ENCODE results near the gene VPS52. TPM values are rescaled to one million over a fixed set of nuclear protein-coding genes. Genes with fewer than 3 reads are reported as not detected.

The VPS52 gene
- total and polyA plus RNA-seq, 9 of the 15 experiments (the other 6 are each of a cell fraction or from before 2014, with no cell fraction given) = 24.4 to 103 (median 40.2) TPM

GRCh38 chr6:33277663-33278391 lies 6.2 kb upstream of the VPS52 start:
- Histone ChIP-seq H3K9me3 (replicated peaks; ENCODE audit: control insufficient read depth, insufficient read depth, low read depth, low read length) (no peaks in the 10 kb centered on the region), H3K9me1 (ENCODE audit: control insufficient read depth, insufficient read depth, low read length) (no peaks in the 10 kb centered on the region), H3K79me2 (ENCODE audit: control insufficient read depth, insufficient read depth, low read length) (peaks cover 37% of the 10 kb centered on the region), H3K4me2 (ENCODE audit: insufficient read depth, low read length) (peak overlapping the region; percentile 99), H3K36me3 (ENCODE audit: control insufficient read depth, insufficient read depth, low read length) (peaks cover 91% of the 10 kb centered on the region), H3K4me1 (replicated peaks in 1 of 2; ENCODE audit: control insufficient read depth in 2 of 2, insufficient read depth in 2 of 2, low read length in 2 of 2) (peaks cover 39 to 40% of the 10 kb centered on the region in 2 experiments), H3K27me3 (ENCODE audit: control insufficient read depth in 2 of 2, insufficient read depth in 2 of 2, low read length in 2 of 2) (no peaks in the 10 kb centered on the region), H3K27ac (ENCODE audit: extremely low read depth, low read depth, low read length) (peak overlapping the region; percentile 98; the same call in 2 of the 3 replicates), H4K20me1 (replicated peaks; ENCODE audit: control insufficient read depth, insufficient read depth, low read length) (peaks cover 40% of the 10 kb centered on the region), H2AFZ (ENCODE audit: low read depth, low read length) (peak overlapping the region; percentile 82), H3K4me3 (peak overlapping the region; percentile 93), H3K9ac (ENCODE audit: insufficient read depth in 1 of 2, low read depth in 2 of 2, low read length in 2 of 2) (peak overlapping the region; percentile 90 to 100; a peak in 3 of 4 replicates)
- in situ Hi-C loops (cut with MboI) = loop anchor here (10.0 kb wide), 1 partner anchor 127 kb away; no protein-coding TSS in a partner anchor
- no TSS peak for BruUV-seq (replicated peaks)
- DNase-seq (ENCODE audit: extremely low read depth in 1 of 4, low spot score in 3 of 4) (peak; percentile 48 to 53 (median 50)), FAIRE-seq (no peak), ATAC-seq (no peak)
- intact Hi-C loops (cut with micrococcal nuclease) = loop anchor here (2.0 to 10.0 kb wide), 3 partner anchors 133 to 297 kb away; partner anchors contain the start of genes CUTA and PHF1
- POLR2A ChIA-PET = interaction anchor here (0.5 to 8.1 kb wide), 25 partner anchors 9 to 599 kb away, joined by 3 to 90 read pairs (median 4); partner anchors contain the start of genes KIFC1, PFDN6, RGL2 and WDR46
- 72% methylated on average over 37 of the region's 39 CpGs for WGBS (ENCODE audit: insufficient coverage, low coverage, missing lambda C conversion rate)
- CTCF ChIA-PET (ENCODE audit: low intra/inter-chr PET ratio) = interaction anchor here (0.7 to 6.6 kb wide), 3 partner anchors 67 to 148 kb away, joined by 3 to 64 read pairs (median 4); no protein-coding TSS in a partner anchor
- TF ChIP-seq ZBTB7A (IDR thresholded peaks at IDR 0.05; ENCODE audit: borderline replicate concordance, control insufficient read depth, low read depth, low read length) = peak; percentile 11; the same call in 1 of the 2 replicates
- TF ChIP-seq RBM14 (IDR thresholded peaks at IDR 0.05; ENCODE audit: borderline replicate concordance, insufficient read depth, low read depth, low read length) = 0 out of 2 replicates have a peak, but pooled peaks have one; percentile 1
- 0 out of 2 replicates have a peak, but pooled peaks have one; percentile 25 for TF ChIP-seq HNRNPUL1 (IDR thresholded peaks at IDR 0.05; ENCODE audit: low read length)
- TF ChIP-seq MTA1 (IDR thresholded peaks at IDR 0.05; ENCODE audit: borderline replicate concordance) = no peak
- no peak for TF ChIP-seq RFX7 (CRISPR knock-in tag; IDR thresholded peaks at IDR 0.05)
- 0 out of 2 replicates have a peak, but pooled peaks have one; percentile 7 for TF ChIP-seq STAT6 (CRISPR knock-in tag; IDR thresholded peaks at IDR 0.05)
- 0 out of 2 replicates have a peak, but pooled peaks have one; percentile 17 for TF ChIP-seq MYNN (IDR thresholded peaks at IDR 0.05)
- no peak for TF ChIP-seq MYNN (CRISPR knock-in tag; IDR thresholded peaks at IDR 0.05)
- TF ChIP-seq NR2C2 (CRISPR knock-in tag; IDR thresholded peaks at IDR 0.05) = 0 out of 2 replicates have a peak, but pooled peaks have one; percentile 35
- 0 out of 2 replicates have a peak, but pooled peaks have one; percentile 7 for TF ChIP-seq NR2C2 (tag; IDR thresholded peaks at IDR 0.05)
- 0 out of 4 replicates have a peak, but pooled peaks of 1 of the 2 experiments have one; percentile 44 for TF ChIP-seq FOXA3 (CRISPR knock-in tag; conservative IDR thresholded peaks at IDR 0.05 in 1 of 2, IDR thresholded peaks at IDR 0.05 in 1 of 2)
- TF ChIP-seq ETV6 (IDR thresholded peaks at IDR 0.05; ENCODE audit: borderline replicate concordance in 1 of 2, low read depth in 2 of 2, low read length in 1 of 2) = 0 out of 4 replicates have a peak, but pooled peaks of 1 of the 2 experiments have one; percentile 7
- TF ChIP-seq ETV6 (CRISPR knock-in tag; IDR thresholded peaks at IDR 0.05; ENCODE audit: borderline replicate concordance) = no peak
- TF ChIP-seq CTCF (IDR thresholded peaks at IDR 0.05 in 2 of 3, conservative IDR thresholded peaks at IDR 0.05 in 1 of 3; ENCODE audit: insufficient read depth in 2 of 3, low read depth in 1 of 3, low read length in 3 of 3) = peak; percentile 26 to 43 (median 28); a peak in 3 of 6 replicates
